GM21381 (cell line): Measurements from ENCODE around the gene ACOT12.
"Not testable (repeated sequence)": the region's sequence is repeated elsewhere in the genome, so short reads cannot be mapped to it uniquely, and the experiment has no call there.

Experiments
- ATAC-seq: cut with Tn5 transposase; IDR thresholded peaks from one replicate; pipeline ENCODE4 v1.9.1; 2021; ENCODE audit warnings: mild to moderate bottlenecking, moderate library complexity; ENCODE audit not compliant: unreplicated experiment

The ACOT12 gene

DNA sequence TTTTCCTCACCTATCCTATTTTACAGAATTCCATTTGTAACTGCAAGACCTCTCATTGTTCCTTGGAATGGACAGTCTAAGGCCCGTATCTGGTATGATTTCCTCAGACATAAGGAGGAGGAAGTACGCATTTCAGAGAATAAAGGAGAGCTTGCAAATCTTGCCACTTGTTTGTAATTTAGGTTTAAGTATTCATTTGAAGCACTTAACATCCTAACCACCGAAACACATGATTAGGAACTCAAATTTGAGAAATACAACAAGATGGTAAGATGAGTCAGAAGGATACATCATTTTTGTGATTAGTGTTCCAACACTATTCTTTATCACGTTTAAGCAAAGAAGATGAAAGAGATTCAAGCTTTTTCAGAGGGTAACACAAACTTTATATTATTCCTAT is 96.4 kb downstream of the ACOT12 start:
- ATAC-seq, result no peak

DNA sequence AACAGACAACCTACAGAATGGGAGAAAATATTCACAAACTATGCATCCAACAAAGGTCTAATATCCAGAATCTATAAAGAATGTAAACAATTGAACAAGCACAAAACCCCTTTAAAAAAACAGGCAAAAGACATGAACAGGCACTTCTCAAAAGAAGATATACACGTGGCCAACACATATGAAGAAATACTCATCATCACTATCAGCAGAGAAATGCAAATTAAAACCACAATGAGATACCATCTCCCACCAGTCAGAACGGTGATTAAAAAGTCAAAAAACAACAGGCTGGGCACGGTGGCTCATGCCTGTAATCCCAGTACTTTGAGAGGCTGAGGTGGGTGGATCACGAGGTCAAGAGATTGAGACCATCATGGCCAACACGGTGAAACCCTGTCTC is 99.9 kb downstream of the ACOT12 start:
- not testable (repeated sequence) for ATAC-seq

DNA sequence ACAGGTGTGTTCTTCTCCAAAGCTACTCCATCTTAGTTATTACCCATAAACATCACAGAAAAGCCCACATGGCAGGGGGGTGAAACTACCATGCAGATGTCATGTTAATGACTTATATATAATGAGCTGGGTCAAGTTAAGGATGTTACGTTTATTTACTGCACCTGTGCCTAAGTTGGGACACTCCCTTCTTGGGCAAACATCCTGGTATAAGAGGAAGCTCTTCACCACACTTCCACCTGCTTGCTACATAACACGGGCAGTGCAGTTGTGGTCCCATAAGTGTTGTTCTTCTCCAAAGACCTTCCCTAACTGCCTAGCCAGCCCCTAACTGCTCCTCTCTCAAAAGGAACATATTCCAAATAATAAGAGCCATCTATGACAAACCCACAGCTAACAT is 101.8 kb downstream of the ACOT12 start:
- no peak for ATAC-seq

- ATAC-seq, result no peak
Measured at GRCh38 chr5:81290146-81290545, 103.8 kb downstream of the ACOT12 start.

DNA sequence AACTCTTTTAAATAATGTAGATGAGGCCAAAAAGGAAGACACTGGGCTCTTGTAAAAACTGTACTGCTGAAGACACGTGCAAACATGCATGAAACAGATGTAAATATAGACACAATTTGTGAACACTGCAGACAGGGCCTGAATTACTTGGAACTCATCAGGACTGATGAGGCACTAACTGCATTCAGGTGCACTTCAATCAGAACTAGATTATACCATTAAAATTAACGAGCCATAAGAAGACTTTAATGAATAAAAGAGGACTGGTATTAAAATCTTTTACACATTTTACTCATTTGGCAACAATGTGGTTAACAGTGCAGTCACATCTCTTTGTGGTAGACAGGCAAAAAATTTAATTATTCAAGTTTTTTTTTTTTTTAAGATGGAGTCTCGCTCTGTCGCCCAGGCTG is 105.9 kb downstream of the ACOT12 start:
- no peak for ATAC-seq

DNA sequence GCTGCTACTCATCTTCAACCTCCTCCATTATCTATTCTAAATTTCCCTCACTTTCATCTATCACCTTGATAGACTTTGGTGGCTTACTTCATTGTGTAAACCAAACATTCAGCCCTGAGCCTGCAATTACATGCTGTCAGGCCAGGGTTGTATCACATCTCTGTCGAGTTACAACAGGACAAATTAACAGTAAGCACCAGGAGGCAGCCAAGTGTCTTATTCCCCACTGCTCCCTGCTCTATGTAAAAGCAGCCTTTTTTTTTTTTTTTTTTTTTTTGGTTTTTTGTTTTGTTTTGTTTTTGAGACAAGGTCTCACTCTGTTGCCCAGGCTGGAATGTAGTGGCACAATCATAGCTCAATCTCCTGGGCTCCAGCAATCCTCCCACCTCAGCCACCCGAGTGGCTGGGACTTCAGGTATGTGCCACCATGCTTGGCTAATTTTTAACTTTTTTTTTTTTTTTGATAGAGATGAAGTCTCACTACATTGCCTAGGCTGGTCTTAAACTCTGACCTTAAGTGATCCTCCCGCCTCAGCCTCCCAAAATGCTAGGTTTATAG is 107.8 kb downstream of the ACOT12 start:
- no peak for ATAC-seq

DNA sequence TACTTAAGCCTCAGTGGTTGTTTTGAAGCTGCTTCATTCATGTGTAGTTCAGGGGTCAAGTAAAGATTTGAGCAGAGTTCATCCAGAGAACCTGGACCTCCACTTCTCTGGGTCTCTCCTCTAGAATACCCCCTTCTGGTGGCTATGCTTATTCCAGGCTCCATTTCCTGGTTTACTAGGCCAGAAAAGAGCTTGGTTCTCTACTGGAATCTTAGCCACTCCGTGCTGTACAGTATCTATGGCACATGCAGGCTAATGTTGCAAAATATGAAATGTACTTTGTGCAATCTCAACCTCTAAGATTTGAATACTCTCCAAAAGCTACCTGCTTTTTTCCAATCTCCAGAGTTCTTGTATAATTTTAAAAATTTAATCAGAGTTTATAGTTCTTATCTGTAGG is 110.0 kb downstream of the ACOT12 start:
- no peak for ATAC-seq
